ENCODE measurements around the gene SDHA.
A peak's percentile ranks its signal among the peaks of the same experiment; 100 is the strongest.
"Not testable (repeated sequence)": the region's sequence is repeated elsewhere in the genome, so short reads cannot be mapped to it uniquely, and the experiment has no call there.

The SDHA gene

GRCh38 chr5:264338-264737 is 46.2 kb downstream of the SDHA start:
- no peak for DNase-seq

- peak; percentile 16 for DNase-seq
Measured at GRCh38 chr5:266311-267026, 48.3 kb downstream of the SDHA start.

- no peak for DNase-seq
Measured at GRCh38 chr5:267716-268115, 49.6 kb downstream of the SDHA start.

GRCh38 chr5:270340-270739 is 52.2 kb downstream of the SDHA start:
- DNase-seq, result no peak

GRCh38 chr5:271828-272167 is 53.7 kb downstream of the SDHA start:
- not testable (repeated sequence) for DNase-seq

DNA sequence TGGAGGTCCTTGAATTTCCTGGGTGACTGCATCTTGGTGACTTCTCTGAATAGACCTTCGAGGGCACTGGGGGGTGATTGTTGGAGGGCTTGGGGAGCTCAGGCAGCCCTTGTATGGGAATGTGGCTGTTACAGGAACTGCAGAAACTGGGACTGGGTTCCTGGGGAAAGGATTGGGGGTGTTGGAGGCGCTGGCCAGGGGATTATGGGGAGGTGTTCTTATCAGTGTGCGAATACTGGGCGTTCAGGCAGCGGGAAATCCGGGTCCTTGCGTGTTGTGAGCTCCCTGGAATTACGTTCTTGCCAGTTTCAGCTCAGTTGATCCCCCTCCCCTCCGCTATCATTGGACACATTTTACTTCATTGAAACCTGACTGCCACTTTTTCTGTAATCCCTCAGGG is 55.0 kb downstream of the SDHA start:
- DNase-seq, result not testable (repeated sequence)

- DNase-seq, result not testable (repeated sequence)
Measured at GRCh38 chr5:273491-273890, 55.4 kb downstream of the SDHA start.

DNA sequence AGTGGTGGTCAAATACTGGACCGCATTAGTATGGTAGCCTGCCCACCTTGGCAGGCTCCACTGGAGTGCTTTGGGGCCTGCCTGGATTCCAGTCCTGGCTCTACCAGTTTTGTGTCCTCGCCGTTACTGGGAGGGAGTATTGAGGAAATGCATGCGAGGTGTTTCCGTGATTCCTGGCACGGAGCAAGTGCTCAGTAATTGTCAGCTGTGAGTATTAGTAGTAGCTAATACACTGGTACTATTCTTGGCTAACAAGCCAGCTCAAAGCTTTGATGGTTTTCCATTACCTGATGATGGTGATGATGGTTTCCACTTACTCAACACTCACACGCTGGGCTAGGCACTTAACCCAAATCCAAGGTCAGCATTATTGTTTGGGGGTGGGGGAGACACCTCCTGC is 56.2 kb downstream of the SDHA start:
- DNase-seq, result not testable (repeated sequence)

GRCh38 chr5:278646-279045 is 60.5 kb downstream of the SDHA start:
- DNase-seq, result no peak

- not testable (repeated sequence) for DNase-seq
Measured at GRCh38 chr5:279051-279665, 61.0 kb downstream of the SDHA start.

GRCh38 chr5:285991-286557 is 68.0 kb downstream of the SDHA start:
- no peak for DNase-seq

GRCh38 chr5:290200-290599 is 72.1 kb downstream of the SDHA start:
- DNase-seq, result not testable (repeated sequence)

- DNase-seq, result not testable (repeated sequence)
Measured at GRCh38 chr5:291345-291744, 73.2 kb downstream of the SDHA start.

DNA sequence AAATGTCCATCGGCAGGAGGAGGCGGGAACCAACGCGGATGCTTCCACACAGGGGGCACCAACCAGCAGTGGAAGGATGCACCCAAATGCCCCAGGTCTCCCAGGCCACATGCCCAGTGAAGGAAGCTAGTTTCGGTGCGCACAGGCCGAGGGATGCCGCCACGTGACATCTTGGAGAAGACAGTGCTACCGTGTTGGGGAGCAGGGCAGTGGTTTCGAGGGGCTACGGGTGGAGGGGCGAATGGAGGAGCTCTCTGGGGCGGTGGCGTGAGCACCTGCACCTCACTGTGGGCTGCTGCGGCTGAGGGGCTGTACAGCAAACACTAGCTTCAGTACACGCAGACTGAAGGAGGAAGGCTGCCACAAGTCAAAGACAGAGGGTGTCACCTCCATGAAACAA is 76.7 kb downstream of the SDHA start:
- DNase-seq, result not testable (repeated sequence)

DNA sequence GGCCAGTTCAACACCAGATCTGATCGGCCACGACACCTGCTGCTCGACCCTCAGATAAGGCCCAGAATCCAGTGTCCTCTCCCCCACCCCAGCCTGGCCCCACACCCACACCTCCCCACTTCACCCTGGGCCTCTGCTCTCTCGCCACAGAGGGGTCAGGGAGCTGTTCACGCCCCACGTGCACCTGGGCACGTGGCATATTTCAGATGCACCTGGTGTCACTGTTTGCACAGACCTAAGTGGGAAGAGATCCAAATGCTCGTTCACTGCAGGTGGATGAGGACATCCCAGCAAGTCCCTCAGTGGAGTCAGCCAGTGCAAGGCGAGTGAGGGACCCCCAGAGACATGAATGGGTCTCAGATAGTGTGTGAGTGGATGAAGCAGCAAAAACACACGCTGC is 78.1 kb downstream of the SDHA start:
- DNase-seq, result not testable (repeated sequence)

DNA sequence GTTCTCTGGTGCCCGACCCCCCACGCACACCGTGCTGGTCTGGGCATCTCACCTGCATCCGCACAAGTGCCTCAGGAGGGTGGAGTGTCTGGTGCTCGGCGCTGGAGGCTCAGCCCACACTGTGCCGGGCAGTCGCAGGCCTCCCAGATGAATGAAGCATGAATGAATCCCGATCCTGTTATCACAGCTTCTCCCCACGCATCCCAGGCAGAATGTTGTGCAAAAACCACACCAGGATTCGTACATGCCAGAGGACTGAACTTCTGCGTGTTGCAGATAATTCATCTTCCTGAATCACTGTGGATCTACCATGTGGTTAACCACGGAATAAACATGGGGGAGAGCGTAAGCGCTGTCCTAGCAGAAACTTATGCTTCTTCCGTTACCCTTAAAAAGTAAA is 78.8 kb downstream of the SDHA start:
- peak; percentile 54 for DNase-seq

- DNase-seq, result not testable (repeated sequence)
Measured at GRCh38 chr5:297448-297847, 79.3 kb downstream of the SDHA start.

DNA sequence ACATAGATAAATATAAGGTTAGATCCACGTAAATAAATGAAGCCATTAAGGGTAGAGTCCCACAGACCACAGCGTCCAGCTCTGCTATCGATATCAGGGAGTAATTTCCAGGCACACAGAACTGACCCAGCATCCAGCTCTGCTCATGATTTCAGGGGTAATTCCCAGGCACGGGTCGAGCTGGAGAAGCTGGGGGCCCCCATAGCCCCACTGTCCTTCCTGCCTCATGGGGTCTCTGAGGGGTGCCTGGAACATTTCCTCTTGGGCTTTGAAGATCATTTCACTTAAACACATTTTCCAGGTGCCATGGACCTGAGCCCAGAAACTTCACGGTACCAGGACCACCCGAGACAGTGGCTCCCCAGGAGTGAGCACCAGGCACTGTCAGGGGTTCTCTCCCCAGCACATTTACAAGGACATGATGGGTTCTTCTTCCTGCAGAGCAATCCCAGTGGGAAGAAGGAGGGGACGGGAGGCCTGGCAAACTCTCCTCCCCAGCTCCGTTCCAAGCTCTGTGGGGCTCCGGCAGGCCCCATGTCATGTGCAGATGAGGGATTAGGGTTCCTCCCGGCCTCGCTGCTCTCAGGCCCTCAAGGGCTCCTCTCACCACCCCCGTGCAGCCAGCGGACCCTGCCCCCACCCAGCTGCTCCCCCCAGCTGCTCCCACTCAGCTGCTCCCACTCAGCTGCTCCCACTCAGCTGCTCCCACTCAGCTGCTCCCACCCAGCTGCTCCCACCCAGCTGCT is 80.0 kb downstream of the SDHA start:
- DNase-seq, result not testable (repeated sequence)

- DNase-seq, result no peak
Measured at GRCh38 chr5:298737-299125, 80.6 kb downstream of the SDHA start.

GRCh38 chr5:299921-300320 is 81.8 kb downstream of the SDHA start:
- DNase-seq, result not testable (repeated sequence)

GRCh38 chr5:300691-301435 is 82.7 kb downstream of the SDHA start:
- not testable (repeated sequence) for DNase-seq

- not testable (repeated sequence) for DNase-seq
Measured at GRCh38 chr5:302416-302815, 84.3 kb downstream of the SDHA start.

- DNase-seq, result no peak
Measured at GRCh38 chr5:302966-303365, 84.8 kb downstream of the SDHA start.
